ENCODE results near the gene PAK3. TPM values are rescaled to one million over a fixed set of nuclear protein-coding genes. Genes with fewer than 3 reads are reported as not detected.

Gene PAK3
- total and polyA plus RNA-seq, 2 of the 8 experiments (the other 6 are each of a cell fraction or from before 2014, with no cell fraction given) = 0.80 to 7.2 TPM

DNA sequence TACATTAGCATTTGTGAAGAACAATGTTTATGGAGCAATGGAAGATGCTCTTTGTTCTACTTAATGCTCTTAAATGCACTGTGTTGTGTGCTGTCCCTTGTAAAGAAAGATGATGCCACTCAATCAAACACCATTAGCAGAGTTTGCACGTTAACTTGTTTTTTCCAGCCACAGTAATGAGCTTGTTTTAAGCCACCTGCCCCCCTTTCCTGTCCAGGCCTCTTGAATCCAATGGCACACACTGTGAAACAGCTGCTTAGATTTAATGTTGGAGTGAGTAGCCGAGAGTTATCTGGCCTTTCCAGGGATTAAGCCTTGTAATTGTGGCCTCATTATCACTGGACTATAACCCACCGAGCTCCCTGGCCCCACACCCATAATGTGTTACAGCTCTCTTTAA lies 86.0 kb downstream of the PAK3 start (continued):
- TF ChIP-seq, protein P1, sequence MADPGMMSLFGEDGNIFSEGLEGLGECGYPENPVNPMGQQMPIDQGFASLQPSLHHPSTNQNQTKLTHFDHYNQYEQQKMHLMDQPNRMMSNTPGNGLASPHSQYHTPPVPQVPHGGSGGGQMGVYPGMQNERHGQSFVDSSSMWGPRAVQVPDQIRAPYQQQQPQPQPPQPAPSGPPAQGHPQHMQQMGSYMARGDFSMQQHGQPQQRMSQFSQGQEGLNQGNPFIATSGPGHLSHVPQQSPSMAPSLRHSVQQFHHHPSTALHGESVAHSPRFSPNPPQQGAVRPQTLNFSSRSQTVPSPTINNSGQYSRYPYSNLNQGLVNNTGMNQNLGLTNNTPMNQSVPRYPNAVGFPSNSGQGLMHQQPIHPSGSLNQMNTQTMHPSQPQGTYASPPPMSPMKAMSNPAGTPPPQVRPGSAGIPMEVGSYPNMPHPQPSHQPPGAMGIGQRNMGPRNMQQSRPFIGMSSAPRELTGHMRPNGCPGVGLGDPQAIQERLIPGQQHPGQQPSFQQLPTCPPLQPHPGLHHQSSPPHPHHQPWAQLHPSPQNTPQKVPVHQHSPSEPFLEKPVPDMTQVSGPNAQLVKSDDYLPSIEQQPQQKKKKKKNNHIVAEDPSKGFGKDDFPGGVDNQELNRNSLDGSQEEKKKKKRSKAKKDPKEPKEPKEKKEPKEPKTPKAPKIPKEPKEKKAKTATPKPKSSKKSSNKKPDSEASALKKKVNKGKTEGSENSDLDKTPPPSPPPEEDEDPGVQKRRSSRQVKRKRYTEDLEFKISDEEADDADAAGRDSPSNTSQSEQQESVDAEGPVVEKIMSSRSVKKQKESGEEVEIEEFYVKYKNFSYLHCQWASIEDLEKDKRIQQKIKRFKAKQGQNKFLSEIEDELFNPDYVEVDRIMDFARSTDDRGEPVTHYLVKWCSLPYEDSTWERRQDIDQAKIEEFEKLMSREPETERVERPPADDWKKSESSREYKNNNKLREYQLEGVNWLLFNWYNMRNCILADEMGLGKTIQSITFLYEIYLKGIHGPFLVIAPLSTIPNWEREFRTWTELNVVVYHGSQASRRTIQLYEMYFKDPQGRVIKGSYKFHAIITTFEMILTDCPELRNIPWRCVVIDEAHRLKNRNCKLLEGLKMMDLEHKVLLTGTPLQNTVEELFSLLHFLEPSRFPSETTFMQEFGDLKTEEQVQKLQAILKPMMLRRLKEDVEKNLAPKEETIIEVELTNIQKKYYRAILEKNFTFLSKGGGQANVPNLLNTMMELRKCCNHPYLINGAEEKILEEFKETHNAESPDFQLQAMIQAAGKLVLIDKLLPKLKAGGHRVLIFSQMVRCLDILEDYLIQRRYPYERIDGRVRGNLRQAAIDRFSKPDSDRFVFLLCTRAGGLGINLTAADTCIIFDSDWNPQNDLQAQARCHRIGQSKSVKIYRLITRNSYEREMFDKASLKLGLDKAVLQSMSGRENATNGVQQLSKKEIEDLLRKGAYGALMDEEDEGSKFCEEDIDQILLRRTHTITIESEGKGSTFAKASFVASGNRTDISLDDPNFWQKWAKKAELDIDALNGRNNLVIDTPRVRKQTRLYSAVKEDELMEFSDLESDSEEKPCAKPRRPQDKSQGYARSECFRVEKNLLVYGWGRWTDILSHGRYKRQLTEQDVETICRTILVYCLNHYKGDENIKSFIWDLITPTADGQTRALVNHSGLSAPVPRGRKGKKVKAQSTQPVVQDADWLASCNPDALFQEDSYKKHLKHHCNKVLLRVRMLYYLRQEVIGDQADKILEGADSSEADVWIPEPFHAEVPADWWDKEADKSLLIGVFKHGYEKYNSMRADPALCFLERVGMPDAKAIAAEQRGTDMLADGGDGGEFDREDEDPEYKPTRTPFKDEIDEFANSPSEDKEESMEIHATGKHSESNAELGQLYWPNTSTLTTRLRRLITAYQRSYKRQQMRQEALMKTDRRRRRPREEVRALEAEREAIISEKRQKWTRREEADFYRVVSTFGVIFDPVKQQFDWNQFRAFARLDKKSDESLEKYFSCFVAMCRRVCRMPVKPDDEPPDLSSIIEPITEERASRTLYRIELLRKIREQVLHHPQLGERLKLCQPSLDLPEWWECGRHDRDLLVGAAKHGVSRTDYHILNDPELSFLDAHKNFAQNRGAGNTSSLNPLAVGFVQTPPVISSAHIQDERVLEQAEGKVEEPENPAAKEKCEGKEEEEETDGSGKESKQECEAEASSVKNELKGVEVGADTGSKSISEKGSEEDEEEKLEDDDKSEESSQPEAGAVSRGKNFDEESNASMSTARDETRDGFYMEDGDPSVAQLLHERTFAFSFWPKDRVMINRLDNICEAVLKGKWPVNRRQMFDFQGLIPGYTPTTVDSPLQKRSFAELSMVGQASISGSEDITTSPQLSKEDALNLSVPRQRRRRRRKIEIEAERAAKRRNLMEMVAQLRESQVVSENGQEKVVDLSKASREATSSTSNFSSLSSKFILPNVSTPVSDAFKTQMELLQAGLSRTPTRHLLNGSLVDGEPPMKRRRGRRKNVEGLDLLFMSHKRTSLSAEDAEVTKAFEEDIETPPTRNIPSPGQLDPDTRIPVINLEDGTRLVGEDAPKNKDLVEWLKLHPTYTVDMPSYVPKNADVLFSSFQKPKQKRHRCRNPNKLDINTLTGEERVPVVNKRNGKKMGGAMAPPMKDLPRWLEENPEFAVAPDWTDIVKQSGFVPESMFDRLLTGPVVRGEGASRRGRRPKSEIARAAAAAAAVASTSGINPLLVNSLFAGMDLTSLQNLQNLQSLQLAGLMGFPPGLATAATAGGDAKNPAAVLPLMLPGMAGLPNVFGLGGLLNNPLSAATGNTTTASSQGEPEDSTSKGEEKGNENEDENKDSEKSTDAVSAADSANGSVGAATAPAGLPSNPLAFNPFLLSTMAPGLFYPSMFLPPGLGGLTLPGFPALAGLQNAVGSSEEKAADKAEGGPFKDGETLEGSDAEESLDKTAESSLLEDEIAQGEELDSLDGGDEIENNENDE (IDR thresholded peaks at IDR 0.05; ENCODE audit: insufficient replicate concordance, low read length) = no peak
